Dendritic cell treated with granulocyte-macrophage colony-stimulating factor and Interleukin-4, amounts not matched to agents 40 ng/mL and 50 ng/mL, for 4 days (primary cell): ENCODE data around the gene NOP9.

Experiments used
- H3K27ac Mint-ChIP-seq: one replicate; pipeline ENCODE4 v1.8.0; 2022; ENCODE audit warnings: mild to moderate bottlenecking, mixed read lengths
- H3K27me3 Mint-ChIP-seq: one replicate; pipeline ENCODE4 v1.8.0; 2022; ENCODE audit warnings: mild to moderate bottlenecking, mixed read lengths
- H3K36me3 Mint-ChIP-seq: one replicate; pipeline ENCODE4 v1.8.0; 2022; ENCODE audit warnings: low read depth, mixed read lengths
- H3K4me1 Mint-ChIP-seq: one replicate; pipeline ENCODE4 v1.8.0; 2022; ENCODE audit warnings: low read depth, mixed read lengths
- H3K4me3 Mint-ChIP-seq: one replicate; pipeline ENCODE4 v1.8.0; 2022; ENCODE audit warnings: mild to moderate bottlenecking, moderate library complexity, mixed read lengths
- H3K9me3 Mint-ChIP-seq: one replicate; pipeline ENCODE4 v1.8.0; 2022; ENCODE audit warnings: mixed read lengths
- intact Hi-C: fragments of 100-400 bp; cut with micrococcal nuclease; formaldehyde crosslinking; loops from one replicate; pipeline ENCODE4 v1.15.0; 2022

Gene NOP9

GRCh38 chr14:24282736-24283135, 16.9 kb upstream of the NOP9 start:
- H3K27ac Mint-ChIP-seq = peak overlapping the region; percentile 86
- intact Hi-C loops = no loop called here
- H3K4me1 Mint-ChIP-seq = peaks cover 68% of the 10 kb centered on the region
- H3K27me3 Mint-ChIP-seq = no peaks in the 10 kb centered on the region
- no peak overlapping the region for H3K4me3 Mint-ChIP-seq
- H3K9me3 Mint-ChIP-seq = no peaks in the 10 kb centered on the region
- peaks cover 8% of the 10 kb centered on the region for H3K36me3 Mint-ChIP-seq

- peaks cover 62% of the 10 kb centered on the region for H3K4me1 Mint-ChIP-seq
- no peaks in the 10 kb centered on the region for H3K36me3 Mint-ChIP-seq
- intact Hi-C loops = no loop called here
- peak overlapping the region; percentile 73 for H3K27ac Mint-ChIP-seq
- no peak overlapping the region for H3K4me3 Mint-ChIP-seq
- no peaks in the 10 kb centered on the region for H3K27me3 Mint-ChIP-seq
- no peaks in the 10 kb centered on the region for H3K9me3 Mint-ChIP-seq
These were observed 15.7 kb upstream of the NOP9 start for GRCh38 chr14:24283796-24284460.

- no peaks in the 10 kb centered on the region for H3K27me3 Mint-ChIP-seq
- no peak overlapping the region for H3K4me3 Mint-ChIP-seq
- H3K36me3 Mint-ChIP-seq = peaks cover 6% of the 10 kb centered on the region
- peaks cover 56% of the 10 kb centered on the region for H3K4me1 Mint-ChIP-seq
- H3K9me3 Mint-ChIP-seq = no peaks in the 10 kb centered on the region
- H3K27ac Mint-ChIP-seq = peak overlapping the region; percentile 73
- intact Hi-C loops = no loop called here
These were observed 15.1 kb upstream of the NOP9 start for GRCh38 chr14:24284501-24285035.

GRCh38 chr14:24285351-24285750, 14.3 kb upstream of the NOP9 start:
- Mint-ChIP-seq H3K36me3 (peaks cover 14% of the 10 kb centered on the region), H3K27me3 (no peaks in the 10 kb centered on the region), H3K4me3 (no peak overlapping the region), H3K27ac (peak overlapping the region; percentile 73), H3K9me3 (no peaks in the 10 kb centered on the region), H3K4me1 (peaks cover 48% of the 10 kb centered on the region)
- intact Hi-C loops = no loop called here

GRCh38 chr14:24286996-24287395, 12.7 kb upstream of the NOP9 start:
- Mint-ChIP-seq H3K27ac (peak overlapping the region; percentile 23), H3K9me3 (no peaks in the 10 kb centered on the region), H3K36me3 (peaks cover 30% of the 10 kb centered on the region), H3K4me3 (no peak overlapping the region), H3K27me3 (no peaks in the 10 kb centered on the region), H3K4me1 (peaks cover 31% of the 10 kb centered on the region)
- intact Hi-C loops = no loop called here

GRCh38 chr14:24289649-24290280, 9.9 kb upstream of the NOP9 start:
- H3K36me3 Mint-ChIP-seq = peaks cover 49% of the 10 kb centered on the region
- no peaks in the 10 kb centered on the region for H3K27me3 Mint-ChIP-seq
- peaks cover 11% of the 10 kb centered on the region for H3K4me1 Mint-ChIP-seq
- intact Hi-C loops = no loop called here
- no peaks in the 10 kb centered on the region for H3K9me3 Mint-ChIP-seq
- no peak overlapping the region for H3K4me3 Mint-ChIP-seq
- H3K27ac Mint-ChIP-seq = no peak overlapping the region

GRCh38 chr14:24290746-24291145, 8.9 kb upstream of the NOP9 start:
- Mint-ChIP-seq H3K27ac (peak overlapping the region; percentile 8), H3K27me3 (no peaks in the 10 kb centered on the region), H3K9me3 (no peaks in the 10 kb centered on the region), H3K4me3 (no peak overlapping the region), H3K4me1 (peaks cover 11% of the 10 kb centered on the region), H3K36me3 (peaks cover 59% of the 10 kb centered on the region)
- intact Hi-C loops = no loop called here

- Mint-ChIP-seq H3K36me3 (peaks cover 67% of the 10 kb centered on the region), H3K4me3 (no peak overlapping the region), H3K27ac (peak overlapping the region; percentile 8), H3K9me3 (no peaks in the 10 kb centered on the region), H3K27me3 (no peaks in the 10 kb centered on the region), H3K4me1 (peaks cover 18% of the 10 kb centered on the region)
- intact Hi-C loops = no loop called here
These were observed 8.1 kb upstream of the NOP9 start for GRCh38 chr14:24291446-24292117.

GRCh38 chr14:24292118-24292807, 7.4 kb upstream of the NOP9 start:
- Mint-ChIP-seq H3K9me3 (no peaks in the 10 kb centered on the region), H3K27ac (no peak overlapping the region), H3K4me3 (no peak overlapping the region), H3K36me3 (peaks cover 70% of the 10 kb centered on the region), H3K27me3 (no peaks in the 10 kb centered on the region), H3K4me1 (peaks cover 24% of the 10 kb centered on the region)
- intact Hi-C loops = no loop called here

- no peak overlapping the region for H3K27ac Mint-ChIP-seq
- H3K4me3 Mint-ChIP-seq = no peak overlapping the region
- peaks cover 21% of the 10 kb centered on the region for H3K4me1 Mint-ChIP-seq
- no peaks in the 10 kb centered on the region for H3K27me3 Mint-ChIP-seq
- intact Hi-C loops = no loop called here
- peaks cover 70% of the 10 kb centered on the region for H3K36me3 Mint-ChIP-seq
- H3K9me3 Mint-ChIP-seq = no peaks in the 10 kb centered on the region
These were observed 6.1 kb upstream of the NOP9 start for GRCh38 chr14:24293525-24293924.

GRCh38 chr14:24296341-24297157, 3.1 kb upstream of the NOP9 start:
- H3K9me3 Mint-ChIP-seq = no peaks in the 10 kb centered on the region
- peak overlapping the region; percentile 64 for H3K27ac Mint-ChIP-seq
- no peak overlapping the region for H3K4me3 Mint-ChIP-seq
- H3K4me1 Mint-ChIP-seq = peaks cover 38% of the 10 kb centered on the region
- H3K27me3 Mint-ChIP-seq = no peaks in the 10 kb centered on the region
- H3K36me3 Mint-ChIP-seq = peaks cover 72% of the 10 kb centered on the region
- intact Hi-C loops = loop anchor here (1.0 kb wide), 2 partner anchors 17 to 53 kb away; no protein-coding TSS in a partner anchor

GRCh38 chr14:24297190-24297964, 2.3 kb upstream of the NOP9 start:
- no peaks in the 10 kb centered on the region for H3K9me3 Mint-ChIP-seq
- peaks cover 43% of the 10 kb centered on the region for H3K4me1 Mint-ChIP-seq
- H3K4me3 Mint-ChIP-seq = peak overlapping the region; percentile 10
- peaks cover 72% of the 10 kb centered on the region for H3K36me3 Mint-ChIP-seq
- H3K27me3 Mint-ChIP-seq = no peaks in the 10 kb centered on the region
- intact Hi-C loops = loop anchor here (1.0 kb wide), 2 partner anchors 18 to 54 kb away; no protein-coding TSS in a partner anchor
- H3K27ac Mint-ChIP-seq = peak overlapping the region; percentile 64
